Smooth muscle cell of the brain vasculature (primary cell): Measurements from ENCODE around the gene MZT2B.
"Not testable (repeated sequence)": the region's sequence is repeated elsewhere in the genome, so short reads cannot be mapped to it uniquely, and the experiment has no call there.

Source experiments
- DNase-seq: peaks from one replicate; pipeline ENCODE4 v3.0.0-alpha.2; 2012; ENCODE audit warnings: low read depth, low spot score

The MZT2B gene

GRCh38 chr2:130219147-130219546 is 37.1 kb downstream of the MZT2B start:
- not testable (repeated sequence) for DNase-seq

GRCh38 chr2:130220505-130220904 is 38.4 kb downstream of the MZT2B start:
- DNase-seq: not testable (repeated sequence)

GRCh38 chr2:130222523-130222922 is 40.5 kb downstream of the MZT2B start:
- not testable (repeated sequence) for DNase-seq

GRCh38 chr2:130228005-130228404 is 45.9 kb downstream of the MZT2B start:
- not testable (repeated sequence) for DNase-seq

GRCh38 chr2:130228467-130229160 is 46.6 kb downstream of the MZT2B start:
- DNase-seq: not testable (repeated sequence)

GRCh38 chr2:130229161-130229510 is 47.1 kb downstream of the MZT2B start:
- not testable (repeated sequence) for DNase-seq

GRCh38 chr2:130230376-130230775 is 48.3 kb downstream of the MZT2B start:
- DNase-seq: not testable (repeated sequence)

GRCh38 chr2:130230907-130231306 is 48.8 kb downstream of the MZT2B start:
- not testable (repeated sequence) for DNase-seq

GRCh38 chr2:130231656-130232055 is 49.6 kb downstream of the MZT2B start:
- no peak for DNase-seq

- not testable (repeated sequence) for DNase-seq
Observed at GRCh38 chr2:130233066-130233465, 51.0 kb downstream of the MZT2B start.

GRCh38 chr2:130239581-130239980 is 57.5 kb downstream of the MZT2B start:
- not testable (repeated sequence) for DNase-seq
